Adrenal gland (tissue), 12 donors: ENCODE results near the gene PDE9A. TPM values are rescaled to one million over a fixed set of nuclear protein-coding genes. Genes with fewer than 3 reads are reported as not detected.

ENCODE experiments used
- DNase-seq, 7 donors: peaks; one replicate each; pipeline ENCODE4 v3.0.0-alpha.2; 2019 to 2020
- H3K27ac ChIP-seq, 5 donors: fragments of 200-600 bp; sonication (generic) in 4 of 5; 1 replicate in 3 of 5; 2 replicates in 2 of 5; pipeline versions ENCODE4 v1.5.1 to v1.8.0; 2016 to 2020; ENCODE audit warnings: mild to moderate bottlenecking in 1 of 5
- H3K27me3 ChIP-seq: fragments of 200-600 bp; 2 replicates; pipeline ENCODE4 v1.8.0; 2021
- H3K36me3 ChIP-seq, 2 donors: fragments of 200-600 bp; replicated peaks in 1 of 2; 1 replicate in 1 of 2; 2 replicates in 1 of 2; pipeline versions ENCODE4 v1.5.1 to v1.8.0; 2018 to 2022
- H3K4me1 ChIP-seq, 2 donors: fragments of 200-600 bp; replicated peaks in 1 of 2; 1 replicate in 1 of 2; 2 replicates in 1 of 2; pipeline versions ENCODE4 v1.5.1 to v1.8.0; 2018 to 2021
- H3K4me3 ChIP-seq, 4 donors: fragments of 200-600 bp; sonication (generic) in 3 of 4; one replicate each; pipeline ENCODE4 v1.5.1; 2016 to 2018
- H3K9me3 ChIP-seq, 3 donors: fragments of 200-600 bp; sonication (generic) in 1 of 3; replicated peaks in 1 of 3; 1 replicate in 2 of 3; 2 replicates in 1 of 3; pipeline versions ENCODE4 v1.5.1 to v1.8.0; 2016 to 2021
- CTCF ChIP-seq, 6 experiments: fragments of 450-650 bp in 4 of 6; fragments of 200-600 bp in 2 of 6; sonication (generic) in 1 of 6; IDR thresholded peaks; 1 replicate in 5 of 6; 2 replicates in 1 of 6; pipeline versions ENCODE4 v1.5.1 to v1.8.0; 2016 to 2021; ENCODE audit warnings: antibody characterized with exemption in 6 of 6, mild to moderate bottlenecking in 2 of 6, moderate library complexity in 1 of 6
- POLR2A ChIP-seq, 2 donors: fragments of 450-650 bp; IDR thresholded peaks; one replicate each; pipeline ENCODE4 v1.6.1; 2017; ENCODE audit warnings: antibody characterized with exemption in 2 of 2, mild to moderate bottlenecking in 2 of 2, moderate library complexity in 1 of 2
- WGBS, 4 donors: extraction: QIAGEN DNeasy Blood & Tissue Kit in 2 of 4; methylation state at CpG; one replicate each; pipeline versions ENCODE4 v1.1.5 to v1.1.7; 2013 to 2017; 5-methylcytosine and 5-hydroxymethylcytosine counted together
- intact Hi-C, 2 donors: fragments of 100-400 bp; cut with DNase I; formaldehyde crosslinking; loops; one replicate each; pipeline versions ENCODE4 v1.14.1 to v1.15.0; 2022 to 2023
- polyA plus RNA-seq, 3 donors: library from polyadenylated mRNA; stranded (reverse); fragments of 200-250 nt in 2 of 3; fragments of 350-450 nt in 1 of 3; fragmentation: Illumina TruSeq in 1 of 3; extraction: RNeasy Lipid Tissue Mini Kit (QIAGEN cat#74804) in 1 of 3; gene quantifications; one replicate each; pipeline ENCODE4 v1.2.3, GENCODE V29; 2013 to 2014
- total RNA-seq, 9 donors: library from RNA; depleted of rRNA in 4 of 9; stranded (reverse); fragments of >200 nt in 4 of 9; fragments of 120-200 nt in 1 of 9; fragmentation: NEBNext Ultra II Directional in 1 of 9; extraction: Animal tissue kit (Norgen Biotek cat#: 25700) in 1 of 9; gene quantifications; one replicate each; pipeline versions ENCODE4 v1.1.0 to v1.2.4, GENCODE V29; 2013 to 2023
- donor health status: healthy with polysubstance abuse.
- donor health status: Bipolar disorder and iron deficiency.
- donor health status: DM: yes; HTN: yes; CAD: no.
- donor health status: DM: no; HTN: no; CAD: no.
- donor health status: DM: no; HTN: no; CAD: no.
- donor health status: DM: yes; HTN: yes; CAD: no.

The PDE9A gene
- total and polyA plus RNA-seq, 12 donors = 4.6 to 58.1 (median 19.5) TPM

GRCh38 chr21:42673633-42674328 lies 20.4 kb downstream of the PDE9A start:
- DNase-seq = no peak
- WGBS, 4 donors = 86 to 90% (median 89%) methylated on average over 16 to 23 of the region's 23 CpGs
- Histone ChIP-seq H3K36me3 (no peaks in the 10 kb centered on the region), H3K27ac (no peak overlapping the region), H3K4me1 (peaks cover 0 to 8% of the 10 kb centered on the region in 2 donors), H3K27me3 (no peaks in the 10 kb centered on the region), H3K4me3 (no peak overlapping the region), H3K9me3 (no peaks in the 10 kb centered on the region)
- no peak for TF ChIP-seq CTCF (IDR thresholded peaks at IDR 0.05)
- no peak for TF ChIP-seq POLR2A (IDR thresholded peaks at IDR 0.05)
- intact Hi-C loops = no loop called here

GRCh38 chr21:42674351-42674940 lies 21.0 kb downstream of the PDE9A start:
- Histone ChIP-seq H3K27me3 (no peaks in the 10 kb centered on the region), H3K4me3 (no peak overlapping the region), H3K27ac (no peak overlapping the region), H3K9me3 (no peaks in the 10 kb centered on the region), H3K36me3 (no peaks in the 10 kb centered on the region), H3K4me1 (peaks cover 0 to 8% of the 10 kb centered on the region in 2 donors)
- no peak for DNase-seq
- TF ChIP-seq CTCF (IDR thresholded peaks at IDR 0.05) (no peak), POLR2A (IDR thresholded peaks at IDR 0.05) (no peak)
- WGBS, 4 donors = 59 to 65% (median 61%) methylated on average over 14 of the region's 14 CpGs
- intact Hi-C loops = no loop called here

GRCh38 chr21:42675403-42675802 lies 22.0 kb downstream of the PDE9A start:
- no peaks in the 10 kb centered on the region for H3K9me3 ChIP-seq
- H3K4me1 ChIP-seq = peaks cover 0 to 8% of the 10 kb centered on the region in 2 donors
- no peak overlapping the region for H3K27ac ChIP-seq
- H3K4me3 ChIP-seq = no peak overlapping the region
- H3K27me3 ChIP-seq = no peaks in the 10 kb centered on the region
- WGBS, 4 donors = 90 to 95% (median 93%) methylated on average over 15 of the region's 15 CpGs
- TF ChIP-seq CTCF (IDR thresholded peaks at IDR 0.05) = no peak
- no peaks in the 10 kb centered on the region for H3K36me3 ChIP-seq
- intact Hi-C loops = no loop called here
- no peak for DNase-seq

- H3K9me3 ChIP-seq = no peaks in the 10 kb centered on the region
- no peaks in the 10 kb centered on the region for H3K36me3 ChIP-seq
- no peak overlapping the region for H3K4me3 ChIP-seq
- H3K27me3 ChIP-seq = no peaks in the 10 kb centered on the region
- peaks cover 0 to 8% of the 10 kb centered on the region in 2 donors for H3K4me1 ChIP-seq
- DNase-seq = no peak
- 91 to 94% (median 93%) methylated on average over 8 of the region's 8 CpGs for WGBS, 4 donors
- TF ChIP-seq POLR2A (IDR thresholded peaks at IDR 0.05) (no peak), CTCF (IDR thresholded peaks at IDR 0.05) (no peak)
- no peak overlapping the region for H3K27ac ChIP-seq
- intact Hi-C loops = no loop called here
These were observed 23.4 kb downstream of the PDE9A start for GRCh38 chr21:42676808-42677207.
